NCI-H82 treated with DMSO at 0.1 percent for 48 hours (cell line): Measurements from ENCODE around the gene EXOC4.
"Not testable (repeated sequence)": the region's sequence is repeated elsewhere in the genome, so short reads cannot be mapped to it uniquely, and the experiment has no call there.

ENCODE experiments used
- DNase-seq: peaks from one replicate; lab custom pipeline; 2025; ENCODE audit not compliant: unreplicated experiment; lab: John Stamatoyannopoulos, UW

EXOC4 gene

DNA sequence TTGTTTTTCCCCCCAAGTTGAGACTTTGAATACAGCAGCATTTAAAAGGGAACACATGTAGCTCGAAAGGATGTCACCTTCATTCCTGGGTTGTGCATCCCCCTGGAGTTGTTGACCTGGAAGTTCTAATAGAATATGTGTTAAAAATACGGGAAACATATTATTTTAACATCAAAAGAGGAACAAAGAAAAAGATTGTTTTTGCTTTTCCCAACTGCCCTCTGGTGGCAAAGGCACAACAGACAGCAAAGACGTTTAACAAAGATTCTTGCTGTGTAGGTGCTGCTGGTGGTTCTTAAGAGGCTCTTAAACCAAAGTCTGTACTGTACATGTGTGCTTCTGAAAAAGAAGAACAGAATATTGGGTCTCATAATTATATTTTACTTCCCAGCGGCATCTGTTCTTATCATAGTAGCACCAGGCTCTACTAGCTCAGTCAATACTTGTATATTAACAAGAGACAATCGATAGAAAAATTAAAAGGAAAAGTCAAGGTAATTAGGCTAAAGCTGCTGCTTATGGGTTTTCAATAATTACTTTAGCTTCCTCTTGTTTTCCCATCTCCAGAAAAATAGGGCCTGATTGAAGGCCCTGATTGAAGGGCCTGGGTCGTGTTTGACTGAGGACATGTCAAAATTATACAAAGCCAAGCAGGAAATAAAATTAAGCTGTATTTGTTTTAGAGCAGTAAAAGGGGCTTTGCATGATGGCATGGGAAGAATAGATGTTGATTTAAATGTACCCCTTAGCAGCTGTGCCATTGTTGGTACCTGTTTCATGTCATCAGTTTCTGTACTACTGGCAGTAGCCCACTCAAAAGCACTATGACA lies 490.0 kb downstream of the EXOC4 start:
- no peak for DNase-seq

DNA sequence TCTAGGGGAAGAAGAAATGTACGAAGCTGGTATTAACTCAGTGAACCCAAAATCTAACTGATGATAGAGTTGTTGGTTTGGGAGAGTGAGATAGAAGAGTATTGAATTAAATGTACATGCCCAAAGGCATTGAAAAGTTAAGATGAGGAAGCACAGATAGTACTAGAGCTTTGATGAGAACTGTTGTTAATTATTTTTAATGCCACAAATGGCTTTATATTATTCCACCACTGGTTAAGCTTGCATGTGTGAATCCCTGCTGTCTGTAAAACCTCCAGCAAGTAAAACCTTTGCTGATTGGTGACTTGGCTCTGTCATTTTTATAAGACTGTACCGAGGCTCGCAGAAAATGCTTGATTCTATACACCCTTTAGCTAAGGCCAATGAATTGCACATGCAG lies 491.6 kb downstream of the EXOC4 start:
- DNase-seq: no peak

DNA sequence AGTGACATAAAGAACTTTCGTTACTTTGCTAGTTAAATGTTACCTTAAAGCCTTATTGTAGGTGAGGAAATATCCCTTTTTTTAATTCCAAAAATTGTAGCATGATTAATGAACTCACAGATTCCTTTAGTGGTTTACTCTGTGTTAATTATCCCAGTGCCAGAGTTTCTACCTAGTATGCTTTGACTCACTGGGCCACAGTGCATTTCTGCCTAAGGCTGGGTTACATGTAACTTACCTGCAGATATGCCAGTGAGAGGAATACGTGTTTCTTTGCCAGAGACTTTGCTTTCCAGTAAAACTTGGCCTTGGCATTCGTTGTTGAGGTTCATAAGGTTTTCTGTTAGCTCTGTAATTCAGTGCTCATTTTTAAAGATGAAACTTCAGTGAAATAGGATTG lies 493.4 kb downstream of the EXOC4 start:
- DNase-seq: no peak

DNA sequence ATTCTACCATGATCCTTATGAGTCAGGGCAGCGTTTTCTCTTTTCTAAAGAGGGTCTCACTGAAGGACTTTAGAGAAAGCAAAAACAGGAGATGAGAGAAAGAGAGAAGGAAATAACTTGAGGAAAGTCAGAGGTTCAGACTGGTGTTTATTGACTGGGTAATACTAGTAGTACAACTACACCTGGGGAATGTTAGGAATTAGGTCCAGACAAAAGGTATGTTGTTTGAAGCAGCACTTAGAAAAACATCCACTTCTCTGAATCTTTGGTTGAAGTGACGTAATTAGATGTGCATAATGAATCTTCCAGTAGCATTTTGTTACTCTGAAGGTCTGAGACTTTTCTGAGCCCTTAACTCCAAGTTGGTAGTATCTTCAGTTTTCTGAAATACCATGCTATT lies 494.0 kb downstream of the EXOC4 start:
- DNase-seq: no peak

DNA sequence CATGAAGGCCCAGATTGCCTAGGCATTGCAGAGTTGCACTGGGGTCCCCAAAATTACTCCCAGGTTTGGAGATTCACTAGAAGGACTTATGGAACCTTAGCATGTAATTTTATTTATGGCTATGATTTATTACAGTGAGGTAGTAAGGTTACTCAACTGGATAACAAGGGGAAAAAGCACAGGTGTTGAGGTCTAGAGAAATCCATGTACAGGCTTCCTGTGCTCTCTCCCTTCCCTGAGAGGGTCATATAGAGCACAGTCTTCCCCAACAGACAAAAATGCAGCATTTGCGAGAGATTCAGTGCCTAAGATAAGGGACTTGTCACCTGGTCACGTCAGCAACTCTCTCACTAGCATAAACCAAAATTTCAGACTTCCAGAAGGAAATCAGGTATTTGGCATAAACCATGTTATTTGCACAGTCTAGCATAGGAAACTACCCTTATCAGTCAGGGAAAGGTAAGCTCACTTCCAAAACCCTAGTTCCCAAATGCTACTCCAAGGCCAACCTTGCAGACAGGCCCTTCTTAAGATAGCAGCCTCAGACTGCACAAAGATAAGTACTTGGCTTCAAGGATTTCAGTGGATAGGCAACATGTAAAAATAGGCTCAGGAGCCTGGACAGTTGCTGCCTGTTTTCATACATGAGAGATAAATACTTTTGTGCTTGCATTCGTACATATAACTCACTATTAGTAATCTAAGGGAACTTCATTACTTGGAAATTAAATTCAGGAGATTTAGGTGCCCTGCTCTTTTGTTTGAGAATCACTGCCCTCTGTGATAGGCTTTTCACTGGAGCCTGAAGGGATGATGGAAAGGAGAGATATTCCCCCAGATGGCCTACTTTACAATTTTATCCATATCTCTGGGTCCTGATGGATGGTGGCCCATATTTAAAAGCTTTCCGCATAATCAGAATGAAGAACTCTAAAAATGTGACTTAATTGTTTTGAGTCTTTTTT lies 495.8 kb downstream of the EXOC4 start:
- DNase-seq: no peak

DNA sequence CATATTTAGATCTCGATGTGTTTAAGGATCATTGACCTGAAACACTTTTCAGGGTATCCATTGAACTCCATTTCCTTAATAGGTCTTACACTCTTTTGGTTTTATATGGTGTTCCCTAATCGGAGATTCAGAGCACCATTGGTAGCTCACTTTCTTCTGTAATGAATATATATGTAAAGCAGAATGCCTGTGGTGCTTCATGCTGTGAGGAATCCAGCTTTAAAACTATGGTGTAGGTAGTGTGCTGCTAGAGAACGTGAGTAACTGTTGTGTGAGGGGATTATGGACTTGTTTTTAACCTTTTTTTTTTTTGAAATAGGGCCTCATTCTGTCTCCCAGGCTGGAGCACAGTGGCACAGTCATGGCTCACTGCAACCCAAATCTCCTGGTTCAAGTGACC lies 497.4 kb downstream of the EXOC4 start:
- no peak for DNase-seq

DNA sequence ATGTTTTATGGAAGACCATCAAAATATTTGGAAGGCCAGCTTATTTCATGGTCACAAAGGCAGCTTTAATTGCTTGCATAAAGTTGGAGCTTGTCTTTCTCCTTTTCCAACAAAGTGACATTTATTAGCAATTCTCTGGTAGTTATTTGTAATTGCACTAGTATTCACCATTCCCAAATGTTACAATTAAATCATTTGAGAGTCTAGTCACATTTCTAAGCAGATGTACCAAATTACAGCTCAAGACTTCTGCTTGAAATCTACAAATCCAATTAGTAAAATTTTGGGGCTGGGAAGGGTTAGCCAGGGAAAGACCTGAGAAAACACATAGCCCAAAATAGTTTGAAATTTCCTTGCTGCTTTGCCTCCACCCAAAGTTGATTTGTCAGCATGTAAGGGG lies 498.2 kb downstream of the EXOC4 start:
- DNase-seq: no peak

DNA sequence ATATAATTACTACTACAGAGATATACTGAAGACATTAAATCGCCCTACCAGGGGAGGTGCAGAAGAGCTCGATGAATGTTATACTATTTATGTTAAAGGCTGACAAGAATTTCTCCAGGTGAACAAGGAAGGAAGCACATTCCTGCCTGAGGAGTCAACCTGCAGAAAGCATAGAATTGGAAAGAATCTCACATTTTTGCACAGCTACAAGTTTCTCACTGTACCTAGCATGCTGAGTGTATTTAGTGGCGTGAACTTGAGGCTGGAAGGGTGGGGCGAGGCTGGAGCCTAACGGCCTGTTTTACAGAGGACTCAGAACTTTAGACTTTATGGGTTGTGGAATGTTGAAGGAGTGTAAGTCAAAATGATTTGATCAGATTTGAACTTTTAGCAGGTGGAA lies 500.6 kb downstream of the EXOC4 start:
- no peak for DNase-seq

DNA sequence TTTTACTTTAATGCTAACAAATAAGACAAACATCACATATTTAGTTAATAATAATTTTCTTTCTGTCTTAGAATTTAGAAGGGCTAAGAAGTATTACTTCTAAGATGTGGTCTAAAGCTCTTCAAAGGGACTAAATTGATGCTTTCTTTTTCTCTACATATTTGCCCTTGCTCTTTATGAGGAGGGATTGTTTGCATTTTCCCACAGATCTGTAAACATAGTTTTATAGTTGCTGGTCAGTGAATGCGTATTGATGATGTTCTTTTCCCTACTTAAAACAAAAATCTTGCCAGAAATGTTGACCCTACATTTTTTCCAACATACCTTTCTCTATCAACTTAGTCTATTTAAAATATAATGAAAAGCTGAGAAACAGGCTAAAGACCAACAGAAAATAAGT lies 501.8 kb downstream of the EXOC4 start:
- DNase-seq: no peak

GRCh38 chr7:133755901-133756300 lies 503.0 kb downstream of the EXOC4 start:
- DNase-seq: no peak

DNA sequence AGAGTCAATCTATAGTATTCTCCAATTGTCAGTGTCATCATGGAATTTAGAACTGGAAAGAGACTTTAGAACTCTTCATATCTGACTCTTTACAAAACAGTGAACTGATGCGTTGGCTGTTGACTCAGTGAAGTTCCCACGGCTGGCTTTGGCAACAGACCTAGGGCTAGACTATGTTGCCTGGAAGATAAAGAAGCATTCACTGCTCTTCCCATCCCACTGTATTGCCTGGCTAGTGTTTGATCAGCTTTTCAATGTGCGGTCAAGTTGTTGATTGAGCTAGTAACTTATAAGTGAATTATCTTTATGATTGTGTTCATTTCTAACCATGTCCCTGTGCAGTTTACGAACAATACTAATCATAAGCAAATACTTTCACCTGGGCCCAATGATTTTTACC lies 508.6 kb downstream of the EXOC4 start:
- DNase-seq: no peak

- DNase-seq: no peak
Observed at GRCh38 chr7:133763076-133763640, 510.3 kb downstream of the EXOC4 start.

GRCh38 chr7:133769668-133770067 lies 516.8 kb downstream of the EXOC4 start:
- no peak for DNase-seq

GRCh38 chr7:133770863-133771492 lies 518.1 kb downstream of the EXOC4 start:
- DNase-seq: no peak

DNA sequence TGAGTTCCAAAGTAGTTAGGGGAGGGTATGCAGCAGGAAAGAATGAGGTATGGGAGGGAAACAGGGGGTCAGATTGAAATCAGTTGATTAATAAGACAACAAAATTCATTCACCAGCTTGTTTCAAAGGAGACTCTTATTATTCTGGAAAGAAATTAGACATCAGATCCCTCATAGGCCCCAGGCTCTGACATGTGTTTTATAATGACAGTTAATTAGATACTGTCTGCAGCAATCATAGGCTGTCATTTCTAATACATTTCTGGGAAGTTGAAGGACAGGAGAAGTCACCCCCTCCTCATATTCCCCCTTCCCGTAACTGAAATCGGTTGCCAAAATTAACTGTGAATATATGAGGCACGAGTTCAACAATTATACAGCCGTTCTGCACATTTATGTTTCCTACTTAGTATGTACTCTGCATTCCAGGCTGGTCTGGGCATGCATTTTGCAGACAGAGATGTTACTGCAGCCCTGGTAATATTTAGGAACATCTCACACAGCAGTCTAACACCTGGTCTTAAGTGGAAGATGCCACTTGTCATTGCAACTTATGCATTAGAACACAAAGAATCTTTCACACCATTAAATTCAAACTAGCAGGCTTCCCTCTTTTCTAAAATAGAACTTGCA lies 519.0 kb downstream of the EXOC4 start:
- DNase-seq: no peak

- DNase-seq: peak; percentile 67
Observed at GRCh38 chr7:133773601-133774000, 520.7 kb downstream of the EXOC4 start.

DNA sequence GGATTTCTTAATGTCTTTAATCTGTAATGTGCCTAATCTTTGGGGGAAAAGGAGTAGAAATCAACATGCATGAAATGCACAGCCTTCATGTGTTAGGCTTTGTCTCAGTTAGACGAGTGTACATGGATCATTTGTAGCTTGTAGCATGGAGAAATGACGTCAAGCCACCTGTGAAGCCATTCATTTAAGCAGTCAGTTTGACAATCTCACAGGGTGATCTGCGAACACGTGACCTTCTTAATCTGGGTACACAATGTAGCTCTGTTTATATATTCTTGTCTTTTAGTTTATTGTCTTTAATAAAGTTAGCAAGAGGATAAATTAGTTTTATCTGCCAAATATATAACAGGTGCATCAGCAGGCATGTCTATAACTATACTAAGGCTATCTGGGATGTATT lies 522.3 kb downstream of the EXOC4 start:
- DNase-seq: no peak

GRCh38 chr7:133776266-133776665 lies 523.4 kb downstream of the EXOC4 start:
- DNase-seq: no peak

GRCh38 chr7:133777701-133778100 lies 524.8 kb downstream of the EXOC4 start:
- no peak for DNase-seq

DNA sequence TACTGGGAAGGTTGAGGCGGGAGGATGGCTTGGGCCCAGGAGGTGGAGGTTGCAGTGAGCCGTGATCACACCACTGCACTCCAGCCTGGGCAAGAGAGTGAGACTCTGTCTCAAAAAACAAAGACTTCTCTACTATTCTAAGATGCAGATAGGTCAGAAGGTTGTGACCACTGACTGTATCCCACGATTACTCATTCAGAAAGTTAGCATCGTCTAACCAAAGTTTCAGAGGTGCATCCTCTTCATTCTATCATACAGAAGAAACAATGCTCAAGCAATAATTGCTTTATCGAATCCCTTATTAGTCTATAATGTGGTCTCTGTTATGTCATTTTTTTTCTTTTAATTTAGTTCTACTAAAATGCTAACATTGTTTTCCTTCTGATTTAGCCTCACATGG lies 525.6 kb downstream of the EXOC4 start:
- no peak for DNase-seq

DNA sequence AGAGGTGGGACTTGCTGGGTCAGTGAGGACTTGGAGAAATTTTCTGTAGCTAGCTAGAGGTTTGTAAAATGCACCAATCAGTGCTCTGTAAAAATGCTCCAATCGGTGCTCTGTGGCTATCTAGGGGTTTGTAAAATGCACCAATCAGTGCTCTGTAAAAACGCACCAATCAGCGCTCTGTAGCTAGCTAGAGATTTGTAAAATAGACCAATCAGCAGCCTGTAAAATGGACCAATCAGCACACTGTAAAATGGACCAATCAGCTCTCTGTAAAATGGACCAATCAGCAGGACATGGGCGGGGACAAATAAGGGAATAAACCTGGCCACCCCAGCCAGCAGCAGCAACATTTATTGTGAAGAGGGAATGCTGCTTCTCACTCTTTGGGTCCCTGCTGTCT lies 526.7 kb downstream of the EXOC4 start:
- DNase-seq: not testable (repeated sequence)
